Breast epithelium (tissue), 4 donors: ENCODE data around the gene DPEP1. TPM values are rescaled to one million over a fixed set of nuclear protein-coding genes. Genes with fewer than 3 reads are reported as not detected.

Experiments
- DNase-seq, 2 donors: peaks; one replicate each; pipeline ENCODE4 v3.0.0-alpha.2; 2019; ENCODE audit warnings: low spot score in 2 of 2
- H3K27ac ChIP-seq, 2 donors: fragments of 200-600 bp; sonication (generic) in 1 of 2; one replicate each; pipeline ENCODE4 v1.5.1; 2016 to 2019; ENCODE audit warnings: mild to moderate bottlenecking in 1 of 2
- H3K27me3 ChIP-seq, 2 donors: fragments of 200-600 bp; sonication (generic) in 1 of 2; one replicate each; pipeline versions ENCODE4 v1.5.1 to v1.6.0; 2017 to 2019; ENCODE audit warnings: control low read depth in 1 of 2, mild to moderate bottlenecking in 1 of 2
- H3K36me3 ChIP-seq: fragments of 200-600 bp; one replicate; pipeline ENCODE4 v1.5.1; 2019
- H3K4me1 ChIP-seq, 2 donors: fragments of 200-600 bp; sonication (generic); one replicate each; pipeline ENCODE4 v1.5.1; 2016 to 2019; ENCODE audit warnings: control low read depth in 1 of 2
- H3K4me3 ChIP-seq, 3 donors: fragments of 200-600 bp; sonication (generic); 1 replicate in 2 of 3; 2 replicates in 1 of 3; pipeline ENCODE4 v1.5.1; 2016 to 2019; ENCODE audit warnings: mild to moderate bottlenecking in 3 of 3, moderate library complexity in 2 of 3
- H3K9me3 ChIP-seq, 2 donors: fragments of 200-600 bp; sonication (generic) in 1 of 2; one replicate each; pipeline ENCODE4 v1.5.1; 2016 to 2019; ENCODE audit warnings: control low read depth in 1 of 2
- POLR2A ChIP-seq: fragments of 450-650 bp; IDR thresholded peaks from one replicate; pipeline ENCODE4 v1.6.1; 2016; ENCODE audit warnings: antibody characterized with exemption, mild to moderate bottlenecking, moderate library complexity
- POLR2AphosphoS5 ChIP-seq, 3 donors: sonication (generic); formaldehyde crosslinking; IDR thresholded peaks; one replicate each; pipeline ENCODE4 v1.6.1; 2017; ENCODE audit warnings: antibody characterized with exemption in 3 of 3
- intact Hi-C: fragments of 100-400 bp; cut with DNase I; formaldehyde crosslinking; loops from one replicate; pipeline ENCODE4 v1.15.1; 2023; ENCODE audit warnings: low total_unique reads
- total RNA-seq, 3 donors: library from RNA; depleted of rRNA; stranded (reverse); fragments of >200 nt; gene quantifications; one replicate each; pipeline ENCODE4 v1.1.0, GENCODE V29; 2016
- TF ChIP-seq, protein P1 (sequence below), 3 donors: fragments of 450-650 bp; IDR thresholded peaks; one replicate each; pipeline ENCODE4 v1.5.1; 2016 to 2017; ENCODE audit warnings: antibody characterized with exemption in 3 of 3, mild to moderate bottlenecking in 3 of 3, moderate library complexity in 3 of 3

DPEP1 gene
- total RNA-seq, 3 donors from 2014 or later = 0.59 to 0.98 (median 0.80) TPM

DNA sequence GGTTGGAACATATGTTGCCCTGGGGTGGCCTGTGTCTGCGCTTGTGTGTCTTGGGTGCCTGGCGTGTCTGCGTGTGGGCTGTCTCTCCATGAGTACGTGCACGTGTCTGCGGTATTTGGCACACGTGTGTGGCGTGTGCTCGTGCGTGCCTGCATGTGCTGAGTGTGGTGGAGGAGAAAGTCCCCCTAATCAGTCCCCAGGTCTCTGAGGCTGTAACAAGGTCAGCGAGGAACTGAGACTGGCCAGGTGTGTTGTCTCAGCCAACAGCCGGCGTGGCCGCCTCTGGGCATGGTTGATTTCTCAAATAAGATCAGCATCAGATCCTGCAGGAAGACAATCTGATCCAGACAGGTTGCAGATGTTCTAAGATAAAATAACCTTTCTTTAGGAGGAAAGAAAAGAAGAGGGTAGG lies 41.4 kb upstream of the DPEP1 start:
- TF ChIP-seq POLR2AphosphoS5 (IDR thresholded peaks at IDR 0.05) (no peak), POLR2A (no peak)
- TF ChIP-seq, protein P1, sequence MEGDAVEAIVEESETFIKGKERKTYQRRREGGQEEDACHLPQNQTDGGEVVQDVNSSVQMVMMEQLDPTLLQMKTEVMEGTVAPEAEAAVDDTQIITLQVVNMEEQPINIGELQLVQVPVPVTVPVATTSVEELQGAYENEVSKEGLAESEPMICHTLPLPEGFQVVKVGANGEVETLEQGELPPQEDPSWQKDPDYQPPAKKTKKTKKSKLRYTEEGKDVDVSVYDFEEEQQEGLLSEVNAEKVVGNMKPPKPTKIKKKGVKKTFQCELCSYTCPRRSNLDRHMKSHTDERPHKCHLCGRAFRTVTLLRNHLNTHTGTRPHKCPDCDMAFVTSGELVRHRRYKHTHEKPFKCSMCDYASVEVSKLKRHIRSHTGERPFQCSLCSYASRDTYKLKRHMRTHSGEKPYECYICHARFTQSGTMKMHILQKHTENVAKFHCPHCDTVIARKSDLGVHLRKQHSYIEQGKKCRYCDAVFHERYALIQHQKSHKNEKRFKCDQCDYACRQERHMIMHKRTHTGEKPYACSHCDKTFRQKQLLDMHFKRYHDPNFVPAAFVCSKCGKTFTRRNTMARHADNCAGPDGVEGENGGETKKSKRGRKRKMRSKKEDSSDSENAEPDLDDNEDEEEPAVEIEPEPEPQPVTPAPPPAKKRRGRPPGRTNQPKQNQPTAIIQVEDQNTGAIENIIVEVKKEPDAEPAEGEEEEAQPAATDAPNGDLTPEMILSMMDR (IDR thresholded peaks at IDR 0.05) = no peak
- no peaks in the 10 kb centered on the region for H3K9me3 ChIP-seq
- H3K4me1 ChIP-seq = peaks cover 8 to 12% of the 10 kb centered on the region in 2 donors
- no peak for DNase-seq
- intact Hi-C loops = no loop called here
- H3K4me3 ChIP-seq = no peak overlapping the region
- no peaks in the 10 kb centered on the region for H3K36me3 ChIP-seq
- peaks cover 13 to 59% of the 10 kb centered on the region in 2 donors for H3K27me3 ChIP-seq
- H3K27ac ChIP-seq = no peak overlapping the region

DNA sequence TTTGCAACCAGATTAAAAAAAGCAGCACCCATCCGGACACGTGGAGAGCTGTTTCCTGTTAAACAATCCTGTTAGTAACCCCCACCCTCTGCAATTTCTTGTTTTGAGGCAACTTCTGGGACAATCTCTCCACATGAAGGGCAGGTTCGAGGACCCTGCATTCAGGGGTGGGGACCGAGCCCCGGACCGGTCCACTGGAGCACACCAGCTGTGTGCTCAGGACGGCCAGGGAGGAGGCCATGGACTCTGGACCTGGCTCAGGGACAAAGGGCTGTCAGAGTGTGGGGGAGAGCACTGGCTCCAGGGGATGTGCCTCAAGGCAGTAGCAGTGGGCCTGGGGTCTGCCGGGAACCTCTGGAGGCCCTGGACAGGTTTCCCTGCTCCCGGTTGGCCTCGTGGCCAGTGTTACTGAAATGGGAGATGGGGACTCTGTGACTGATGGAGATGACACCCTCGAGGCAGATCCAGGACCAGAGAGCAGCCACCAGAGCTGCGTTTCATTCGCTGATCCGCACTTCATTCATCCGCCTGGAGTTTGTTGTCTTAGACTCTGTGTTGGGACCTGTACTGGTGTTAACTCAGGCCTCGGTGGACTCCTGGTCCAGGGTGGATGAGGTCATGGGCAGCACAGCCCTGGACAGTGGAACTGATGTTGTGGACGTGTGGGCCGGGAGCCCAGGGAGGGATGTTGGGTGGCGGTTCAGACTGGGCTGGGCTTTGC lies 40.8 kb upstream of the DPEP1 start:
- intact Hi-C loops = no loop called here
- Histone ChIP-seq H3K4me1 (peaks cover 8 to 12% of the 10 kb centered on the region in 2 donors), H3K9me3 (no peaks in the 10 kb centered on the region), H3K36me3 (no peaks in the 10 kb centered on the region), H3K27ac (no peak overlapping the region), H3K27me3 (peaks cover 13 to 59% of the 10 kb centered on the region in 2 donors), H3K4me3 (no peak overlapping the region)
- no peak for DNase-seq
- TF ChIP-seq POLR2AphosphoS5 (IDR thresholded peaks at IDR 0.05) = no peak
- TF ChIP-seq POLR2A = no peak
- TF ChIP-seq, protein P1 (IDR thresholded peaks at IDR 0.05) = no peak

DNA sequence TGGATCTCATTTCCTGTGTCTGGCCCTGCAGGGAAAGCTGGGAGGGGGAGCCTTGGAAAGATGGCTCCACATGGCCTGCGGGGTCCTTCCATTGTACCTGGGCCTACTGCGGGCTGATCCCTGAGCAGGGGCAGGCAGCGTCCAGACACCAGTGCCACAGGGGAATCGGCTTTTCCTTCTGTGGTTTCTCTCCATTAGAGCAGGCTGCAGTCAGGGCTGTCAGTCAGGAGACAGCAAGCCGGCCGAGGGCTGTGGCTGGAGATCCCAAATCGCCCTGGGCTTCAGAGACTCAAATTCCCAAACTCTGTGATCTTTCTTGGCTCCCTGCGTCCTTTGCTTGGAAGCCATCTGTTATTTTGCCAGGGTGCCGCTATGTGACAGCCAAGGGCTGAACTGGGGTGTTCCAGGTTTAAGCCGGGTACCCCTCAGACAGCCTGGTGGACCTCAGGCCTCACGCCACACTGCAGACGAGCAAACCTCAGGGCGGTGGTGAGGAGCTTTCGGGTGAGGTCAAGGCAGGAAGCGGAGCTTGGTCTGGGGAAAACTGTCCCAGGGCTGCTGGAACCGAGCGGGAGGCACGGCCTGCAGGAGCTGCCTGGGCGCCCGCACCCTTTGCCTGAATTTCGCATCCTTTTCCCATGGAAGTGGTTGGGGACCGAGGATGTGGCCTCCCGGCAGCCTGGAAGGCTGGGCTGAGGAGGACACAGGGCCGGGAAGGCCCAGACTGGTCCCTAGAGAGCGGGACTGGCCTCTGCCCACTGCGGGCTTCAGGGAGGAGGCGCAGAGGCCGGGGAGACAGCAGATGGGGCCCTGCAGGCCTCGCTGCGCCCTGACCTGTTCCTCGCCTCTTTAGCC lies 39.4 kb upstream of the DPEP1 start:
- H3K4me3 ChIP-seq = peak overlapping the region; percentile 6 to 65 (median 41)
- H3K9me3 ChIP-seq = no peaks in the 10 kb centered on the region
- no peaks in the 10 kb centered on the region for H3K36me3 ChIP-seq
- no peak for TF ChIP-seq POLR2AphosphoS5 (IDR thresholded peaks at IDR 0.05)
- TF ChIP-seq, protein P1 (IDR thresholded peaks at IDR 0.05) = no peak
- TF ChIP-seq POLR2A = no peak
- no peak overlapping the region for H3K27ac ChIP-seq
- H3K27me3 ChIP-seq = peaks cover 13 to 57% of the 10 kb centered on the region in 2 donors
- H3K4me1 ChIP-seq = peaks cover 8 to 12% of the 10 kb centered on the region in 2 donors
- intact Hi-C loops = no loop called here
- no peak for DNase-seq

DNA sequence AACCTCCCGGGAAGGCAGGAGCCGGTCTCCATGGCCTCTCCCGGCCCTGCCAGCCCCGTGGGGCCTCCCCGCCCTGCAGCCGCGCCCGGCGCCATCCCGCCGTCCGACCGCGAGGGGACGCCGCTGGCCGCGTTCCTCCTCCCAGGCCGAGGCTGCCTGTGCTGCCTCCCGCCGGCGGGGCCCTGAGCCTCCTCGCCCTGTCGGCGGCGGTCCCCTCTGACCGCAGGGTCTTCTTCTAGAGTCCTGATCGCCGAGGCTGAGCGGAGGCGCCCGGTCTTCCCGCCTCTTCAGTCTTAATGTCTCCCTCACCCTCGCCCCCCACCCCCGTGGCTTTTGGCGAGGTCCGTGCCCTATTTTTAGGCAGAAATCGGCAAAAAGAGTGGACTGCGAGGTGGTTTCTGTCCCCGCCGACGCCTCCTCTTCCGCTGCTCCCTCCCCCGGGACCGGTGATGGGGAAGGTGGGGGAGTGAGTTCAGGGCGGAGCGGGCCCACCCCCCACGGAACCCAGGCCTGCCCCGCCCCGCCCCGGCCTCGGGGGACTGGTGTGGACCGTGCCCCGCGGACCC lies 38.7 kb upstream of the DPEP1 start:
- H3K36me3 ChIP-seq = no peaks in the 10 kb centered on the region
- no peak overlapping the region for H3K27ac ChIP-seq
- H3K9me3 ChIP-seq = no peaks in the 10 kb centered on the region
- peak overlapping the region; percentile 6 to 65 (median 41) for H3K4me3 ChIP-seq
- H3K27me3 ChIP-seq = peaks cover 13 to 50% of the 10 kb centered on the region in 2 donors
- no peak for TF ChIP-seq POLR2AphosphoS5 (IDR thresholded peaks at IDR 0.05)
- TF ChIP-seq, protein P1 (IDR thresholded peaks at IDR 0.05) = peak in 1 of 3 donors; percentile 39
- H3K4me1 ChIP-seq = peaks cover 8 to 12% of the 10 kb centered on the region in 2 donors
- intact Hi-C loops = no loop called here
- no peak for DNase-seq
